H1 (cell line): ENCODE results near the gene SUB1. TPM values are rescaled to one million over a fixed set of nuclear protein-coding genes. Genes with fewer than 3 reads are reported as not detected.
A peak's percentile ranks its signal among the peaks of the same experiment; 100 is the strongest.

Source experiments
- CTCF ChIA-PET: fragments of 300-600 bp; sonication (Branson Sonifier 250); formaldehyde crosslinking; loops from one replicate; lab custom pipeline; 2021; ENCODE audit not compliant: partially characterized antibody; lab: Charles Lee
- POLR2A ChIA-PET: fragments of 300-600 bp; sonication (Branson Sonifier 250); formaldehyde crosslinking; loops from one replicate; lab custom pipeline; 2021; ENCODE audit warnings: inconsistent platforms; ENCODE audit not compliant: partially characterized antibody; lab: Charles Lee
- DNase-seq, 2 experiments: peaks; one replicate each; pipeline versions ENCODE4 v3.0.0 to v3.0.0-alpha.2; 2010 to 2022; ENCODE audit warnings: low spot score in 2 of 2, low read depth in 1 of 2, mixed read lengths in 1 of 2
- FAIRE-seq: peaks from 2 replicates; lab custom pipeline; 2011; peaks lifted over from hg19 to GRCh38; lab: Jason Lieb, UNC
- H2AFZ ChIP-seq: 2 replicates; pipeline ENCODE4 v1.8.1; 2012; ENCODE audit warnings: low read length, inconsistent platforms
- H2AK5ac ChIP-seq: 2 replicates; pipeline ENCODE4 v1.6.1; 2013; ENCODE audit warnings: low read depth, low read length
- H2BK120ac ChIP-seq: replicated peaks from 2 replicates; pipeline ENCODE3; 2013; ENCODE audit warnings: low read depth, low read length, inconsistent platforms
- H2BK12ac ChIP-seq: 2 replicates; pipeline ENCODE4 v1.6.1; 2013; ENCODE audit warnings: low read depth, low read length
- H2BK15ac ChIP-seq: 2 replicates; pipeline ENCODE4 v1.6.1; 2013; ENCODE audit warnings: low read length
- H2BK20ac ChIP-seq: 2 replicates; pipeline ENCODE4 v1.6.1; 2013; ENCODE audit warnings: low read length
- H2BK5ac ChIP-seq: 2 replicates; pipeline ENCODE4 v1.6.1; 2013; ENCODE audit warnings: low read depth, low read length
- H3K14ac ChIP-seq: 2 replicates; pipeline ENCODE4 v1.6.1; 2013; ENCODE audit warnings: inconsistent platforms; ENCODE audit not compliant: insufficient read length
- H3K18ac ChIP-seq: 2 replicates; pipeline ENCODE4 v1.6.1; 2013; ENCODE audit warnings: low read length; ENCODE audit errors: extremely low read depth
- H3K23ac ChIP-seq: 2 replicates; pipeline ENCODE4 v1.6.1; 2013; ENCODE audit warnings: inconsistent platforms; ENCODE audit not compliant: insufficient read length
- H3K23me2 ChIP-seq: 2 replicates; pipeline ENCODE4 v1.6.1; 2013; ENCODE audit warnings: low read depth, low read length
- H3K27ac ChIP-seq: 2 replicates; pipeline ENCODE4 v1.6.1; 2011; ENCODE audit warnings: low read depth, low read length, inconsistent platforms
- H3K27me3 ChIP-seq, 4 experiments: replicated peaks in 1 of 4; 1 replicate in 1 of 4; 2 replicates in 3 of 4; pipeline versions ENCODE4 v1.6.1 to v1.8.1; 2011 to 2013; ENCODE audit warnings: low read length in 3 of 4, mild to moderate bottlenecking in 3 of 4, inconsistent platforms in 2 of 4, mixed read lengths in 2 of 4, moderate library complexity in 1 of 4; ENCODE audit not compliant: control insufficient read depth in 3 of 4, insufficient read depth in 3 of 4; ENCODE audit errors: extremely low read depth in 1 of 4
- H3K36me3 ChIP-seq, 4 experiments: 2 replicates each; pipeline versions ENCODE4 v1.6.1 to v1.8.1; 2011 to 2013; ENCODE audit warnings: mild to moderate bottlenecking in 4 of 4, low read length in 3 of 4, moderate library complexity in 2 of 4, control low read depth in 1 of 4, inconsistent platforms in 1 of 4; ENCODE audit not compliant: insufficient read depth in 4 of 4, control insufficient read depth in 2 of 4
- H3K4ac ChIP-seq: replicated peaks from 2 replicates; pipeline ENCODE3; 2013; ENCODE audit warnings: low read length, low read depth, mixed read lengths, inconsistent platforms; ENCODE audit not compliant: insufficient read length
- H3K4me1 ChIP-seq, 4 experiments: replicated peaks in 1 of 4; 1 replicate in 1 of 4; 2 replicates in 3 of 4; pipeline versions ENCODE4 v1.6.1 to v1.8.1; 2011 to 2013; ENCODE audit warnings: low read length in 3 of 4, inconsistent platforms in 2 of 4, mixed read lengths in 1 of 4; ENCODE audit not compliant: insufficient read depth in 4 of 4, control insufficient read depth in 3 of 4
- H3K4me2 ChIP-seq, 2 experiments: 2 replicates each; pipeline versions ENCODE4 v1.6.1 to v1.8.1; 2011 to 2013; ENCODE audit warnings: low read depth in 2 of 2, low read length in 2 of 2, control low read depth in 1 of 2, inconsistent platforms in 1 of 2, mild to moderate bottlenecking in 1 of 2; ENCODE audit not compliant: insufficient read depth in 1 of 2
- H3K4me3 ChIP-seq, 4 experiments: fragments of 200-600, 300-600 bp in 1 of 4; sonication (generic), shearing (Covaris generic), sonication (Bioruptor Twin) in 1 of 4; 2 replicates each; pipeline versions ENCODE4 v1.5.1 to v1.8.1; 2011 to 2016; ENCODE audit warnings: low read length in 4 of 4, low read depth in 3 of 4, control low read depth in 2 of 4, inconsistent platforms in 2 of 4, mild to moderate bottlenecking in 2 of 4, mixed read lengths in 1 of 4, moderate library complexity in 1 of 4; ENCODE audit not compliant: insufficient read depth in 2 of 4; ENCODE audit errors: extremely low read depth in 1 of 4
- H3K56ac ChIP-seq: replicated peaks from 2 replicates; pipeline ENCODE3; 2013; ENCODE audit warnings: low read depth, mild to moderate bottlenecking, mixed read lengths, low read length, inconsistent platforms; ENCODE audit not compliant: insufficient read length
- H3K79me1 ChIP-seq: 2 replicates; pipeline ENCODE4 v1.6.1; 2013; ENCODE audit warnings: low read depth, low read length, control low read depth
- H3K79me2 ChIP-seq, 2 experiments: 2 replicates each; pipeline versions ENCODE4 v1.6.1 to v1.8.1; 2012 to 2013; ENCODE audit warnings: low read length in 2 of 2, mild to moderate bottlenecking in 2 of 2, inconsistent platforms in 1 of 2; ENCODE audit not compliant: insufficient read depth in 2 of 2, control insufficient read depth in 1 of 2
- H3K9ac ChIP-seq, 4 experiments: replicated peaks in 1 of 4; 1 replicate in 1 of 4; 2 replicates in 3 of 4; pipeline versions ENCODE4 v1.6.1 to v1.8.1; 2011 to 2013; ENCODE audit warnings: low read depth in 3 of 4, low read length in 3 of 4, control low read depth in 2 of 4, mild to moderate bottlenecking in 2 of 4, moderate library complexity in 2 of 4, inconsistent platforms in 1 of 4; ENCODE audit errors: extremely low read depth in 1 of 4
- H3K9me3 ChIP-seq, 2 experiments: 2 replicates each; pipeline versions ENCODE4 v1.6.1 to v1.8.1; 2012 to 2013; ENCODE audit warnings: mild to moderate bottlenecking in 2 of 2, moderate library complexity in 2 of 2, control low read depth in 1 of 2, inconsistent platforms in 1 of 2, low read depth in 1 of 2, low read length in 1 of 2, mixed read lengths in 1 of 2; ENCODE audit not compliant: insufficient read depth in 2 of 2
- H4K20me1 ChIP-seq, 2 experiments: replicated peaks in 1 of 2; 2 replicates each; pipeline versions ENCODE3 to v1.8.1; 2011 to 2013; ENCODE audit warnings: inconsistent platforms in 2 of 2, low read length in 2 of 2, mild to moderate bottlenecking in 1 of 2; ENCODE audit not compliant: insufficient read depth in 2 of 2, control insufficient read depth in 1 of 2
- H4K5ac ChIP-seq: 2 replicates; pipeline ENCODE4 v1.6.1; 2013; ENCODE audit warnings: low read length, low read depth, mixed read lengths, inconsistent platforms; ENCODE audit not compliant: insufficient read length
- H4K8ac ChIP-seq: 2 replicates; pipeline ENCODE4 v1.8.0; 2013; ENCODE audit warnings: mild to moderate bottlenecking, moderate library complexity, low read length, inconsistent platforms; ENCODE audit not compliant: insufficient read depth; ENCODE audit errors: extremely low read depth
- H4K91ac ChIP-seq: replicated peaks from 2 replicates; pipeline ENCODE3; 2013; ENCODE audit warnings: low read length, mixed read lengths, inconsistent platforms; ENCODE audit not compliant: insufficient read length
- POLR2A ChIP-seq, 2 experiments: IDR thresholded peaks; 1 replicate in 1 of 2; 2 replicates in 1 of 2; pipeline ENCODE4 v1.6.1; 2011; ENCODE audit warnings: low read depth in 2 of 2, low read length in 2 of 2, mild to moderate bottlenecking in 2 of 2; ENCODE audit errors: control extremely low read depth in 1 of 2
- WGBS, 2 experiments: shearing (Covaris generic) in 1 of 2; methylation state at CpG; one replicate each; pipeline versions ENCODE4 v1.1.6 to v1.1.7; 2013 to 2015; ENCODE audit warnings: low lambda C conversion rate in 2 of 2, mixed read lengths in 2 of 2, inconsistent platforms in 1 of 2, low coverage in 1 of 2, missing lambda C conversion rate in 1 of 2; ENCODE audit not compliant: insufficient replicate concordance in 2 of 2, insufficient coverage in 1 of 2, insufficient read length in 1 of 2; ENCODE audit errors: extremely low coverage in 1 of 2, missing lambda C conversion rate in 1 of 2; 5-methylcytosine and 5-hydroxymethylcytosine counted together
- polyA plus RNA-seq, 7 experiments: library from polyadenylated mRNA; depleted of rRNA in 3 of 7; stranded (reverse) in 5 of 7; unstranded in 2 of 7; fragments of >200 nt in 5 of 7; fragments of 200-250 nt in 2 of 7; gene quantifications; 1 replicate in 5 of 7; 2 replicates in 1 of 7; 4 replicates in 1 of 7; pipeline versions ENCODE4 v1.2.1 to v1.2.3, GENCODE V29; 2011 to 2013; ENCODE audit warnings: missing spikeins in 2 of 7, mixed read lengths in 2 of 7
- total RNA-seq: library from RNA; stranded (reverse); fragmentation: NEBNext Ultra II Directional; extraction: Animal tissue kit (Norgen Biotek cat#: 25700); gene quantifications from 2 replicates; pipeline ENCODE4 v1.2.1, GENCODE V29; 2021

SUB1 gene
- total and polyA plus RNA-seq, 2 of the 8 experiments (the other 6 are each of a cell fraction or from before 2014, with no cell fraction given) = 83.9 to 325 TPM

DNA sequence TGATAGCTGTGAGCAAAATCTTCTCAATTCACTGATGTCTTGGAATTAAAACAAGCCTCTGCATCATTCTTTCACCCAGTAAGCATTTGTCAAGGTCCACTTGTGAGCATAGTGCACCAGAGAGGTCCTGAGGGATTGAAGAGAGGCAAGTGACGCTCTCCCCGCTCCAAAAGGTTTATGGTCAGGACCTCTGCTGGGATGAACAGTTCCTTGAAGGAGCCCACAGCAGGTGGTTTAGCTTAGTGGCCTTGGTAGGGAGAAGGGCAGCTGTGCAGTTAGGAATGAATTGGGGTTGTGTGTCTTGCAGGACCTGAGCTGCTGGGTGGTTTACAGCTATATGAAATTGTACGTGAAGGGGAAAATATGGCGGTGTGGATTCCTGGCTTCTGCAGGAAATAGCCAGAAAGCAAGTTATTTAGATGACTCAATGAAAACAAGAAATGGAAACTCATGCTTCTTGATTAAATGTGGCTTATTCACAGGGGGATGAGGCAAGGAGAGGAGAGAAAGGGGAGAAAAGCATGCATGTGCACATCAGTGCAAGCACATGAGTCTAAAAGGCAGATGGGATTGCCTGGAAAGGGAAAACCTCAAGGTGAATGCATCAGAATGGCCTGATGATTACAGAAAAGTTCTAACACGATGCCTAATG is 42.0 kb downstream of the SUB1 start:
- Histone ChIP-seq H4K8ac (no peak overlapping the region), H3K56ac (no peak overlapping the region), H4K20me1 (no peaks in the 10 kb centered on the region), H3K36me3 (no peaks in the 10 kb centered on the region), H3K27me3 (no peaks in the 10 kb centered on the region), H3K14ac (no peak overlapping the region), H3K4ac (no peak overlapping the region), H3K9me3 (no peaks in the 10 kb centered on the region), H3K23ac (no peak overlapping the region), H2BK15ac (no peak overlapping the region), H3K4me1 (peaks cover 0 to 2% (median 0%) of the 10 kb centered on the region in 4 experiments; a peak in 1 of 7 replicates), H3K23me2 (no peaks in the 10 kb centered on the region), H2BK20ac (no peak overlapping the region), H2BK12ac (no peak overlapping the region), H3K18ac (no peak overlapping the region), H3K79me2 (no peaks in the 10 kb centered on the region)
- DNase-seq (peak in 1 of 2 experiments; percentile 16), FAIRE-seq (no peak)
- POLR2A ChIA-PET = no interaction called here
- no peak for TF ChIP-seq POLR2A (IDR thresholded peaks at IDR 0.05; ENCODE audit: control extremely low read depth in 1 of 2, low read depth in 2 of 2, low read length in 2 of 2)
- TF ChIP-seq, all 59 proteins: peak for 0
- no peak overlapping the region for H4K5ac ChIP-seq
- no peak overlapping the region for H3K27ac ChIP-seq
- H4K91ac ChIP-seq = no peak overlapping the region
- no peak overlapping the region for H3K4me3 ChIP-seq
- no peak overlapping the region for H3K4me2 ChIP-seq
- H2BK5ac ChIP-seq = no peak overlapping the region
- no peak overlapping the region for H2BK120ac ChIP-seq
- no peak overlapping the region for H2AK5ac ChIP-seq
- no peak overlapping the region for H3K9ac ChIP-seq
- no peaks in the 10 kb centered on the region for H3K79me1 ChIP-seq
- CTCF ChIA-PET = interaction anchor here (0.7 to 1.2 kb wide), 4 partner anchors 21 to 138 kb away, joined by 4 read pairs; no protein-coding TSS in a partner anchor
- H2AFZ ChIP-seq = no peak overlapping the region
- WGBS, 2 experiments = 91% methylated on average over 5 of the region's 5 CpGs; no CpG with 5 or more reads in 1 of the 2 experiments
